Cardiac muscle cell (in vitro differentiated cells and primary cell): Measurements from ENCODE around the gene SCARB1. TPM values are rescaled to one million over a fixed set of nuclear protein-coding genes. Genes with fewer than 3 reads are reported as not detected.
A peak's percentile ranks its signal among the peaks of the same experiment; 100 is the strongest.

Experiments
- DNase-seq, 2 donors: peaks; one replicate each; pipeline versions ENCODE4 v3.0.0 to v3.0.0-alpha.2; 2010 to 2017; ENCODE audit warnings: low read depth in 1 of 2, low spot score in 1 of 2
- H3K27ac ChIP-seq: fragments of 200-600 bp; sonication (generic); 2 replicates; pipeline ENCODE4 v1.5.1; 2016
- H3K27me3 ChIP-seq: fragments of 200-600 bp; sonication (generic); 2 replicates; pipeline ENCODE4 v1.6.0; 2016; ENCODE audit warnings: control low read depth
- H3K36me3 ChIP-seq: fragments of 200-600 bp; sonication (generic); 2 replicates; pipeline ENCODE4 v1.5.1; 2016; ENCODE audit warnings: control low read depth
- H3K4me1 ChIP-seq: fragments of 200-600 bp; sonication (generic); 2 replicates; pipeline ENCODE4 v1.8.1; 2017; ENCODE audit warnings: low read depth, mild to moderate bottlenecking, mixed run types
- H3K4me3 ChIP-seq: fragments of 200-600 bp; sonication (generic); 2 replicates; pipeline ENCODE4 v1.5.1; 2016; ENCODE audit warnings: mild to moderate bottlenecking
- H3K9me3 ChIP-seq: fragments of 200-600 bp; sonication (generic); 2 replicates; pipeline ENCODE4 v1.5.1; 2017; ENCODE audit warnings: low read depth, mild to moderate bottlenecking, control low read depth
- polyA plus RNA-seq: library from polyadenylated mRNA; unstranded; fragments of >200 nt; fragmentation: Nextera tagmentation; extraction: Ambion mirVana; gene quantifications from 2 replicates; pipeline ENCODE4 v1.2.1, GENCODE V29; 2016
- total RNA-seq: library from RNA; depleted of rRNA; stranded (reverse); fragments of >200 nt; gene quantifications from 2 replicates; pipeline ENCODE4 v1.2.3, GENCODE V29; 2016
- TF ChIP-seq, protein P1 (sequence below): IDR thresholded peaks from 2 replicates; pipeline ENCODE4 v1.5.1; 2012; ENCODE audit warnings: low read depth, mild to moderate bottlenecking, low read length

The SCARB1 gene
- total and polyA plus RNA-seq, 2 experiments from 2014 or later, result 37.7 to 42.5 TPM

DNA sequence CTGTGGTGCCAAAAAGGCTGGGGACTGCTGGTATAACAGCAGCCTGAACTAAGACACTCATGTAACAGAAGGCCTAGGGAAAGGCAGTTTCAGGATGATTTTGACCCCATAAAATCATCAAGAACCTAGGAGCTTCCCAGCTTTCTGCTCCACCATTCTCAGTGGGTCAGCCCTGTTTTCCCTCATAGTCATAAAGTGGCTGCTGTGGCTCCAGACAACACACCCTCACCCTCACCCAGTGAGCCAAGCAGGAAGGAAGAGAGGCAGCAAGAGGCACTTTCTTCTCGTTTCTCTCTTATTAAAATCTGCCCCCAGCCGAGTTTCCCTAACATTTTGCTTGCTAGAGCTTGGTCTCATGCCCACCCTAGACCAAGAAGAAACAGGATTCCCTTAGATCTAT lies 131.8 kb downstream of the SCARB1 start:
- TF ChIP-seq, protein P1, sequence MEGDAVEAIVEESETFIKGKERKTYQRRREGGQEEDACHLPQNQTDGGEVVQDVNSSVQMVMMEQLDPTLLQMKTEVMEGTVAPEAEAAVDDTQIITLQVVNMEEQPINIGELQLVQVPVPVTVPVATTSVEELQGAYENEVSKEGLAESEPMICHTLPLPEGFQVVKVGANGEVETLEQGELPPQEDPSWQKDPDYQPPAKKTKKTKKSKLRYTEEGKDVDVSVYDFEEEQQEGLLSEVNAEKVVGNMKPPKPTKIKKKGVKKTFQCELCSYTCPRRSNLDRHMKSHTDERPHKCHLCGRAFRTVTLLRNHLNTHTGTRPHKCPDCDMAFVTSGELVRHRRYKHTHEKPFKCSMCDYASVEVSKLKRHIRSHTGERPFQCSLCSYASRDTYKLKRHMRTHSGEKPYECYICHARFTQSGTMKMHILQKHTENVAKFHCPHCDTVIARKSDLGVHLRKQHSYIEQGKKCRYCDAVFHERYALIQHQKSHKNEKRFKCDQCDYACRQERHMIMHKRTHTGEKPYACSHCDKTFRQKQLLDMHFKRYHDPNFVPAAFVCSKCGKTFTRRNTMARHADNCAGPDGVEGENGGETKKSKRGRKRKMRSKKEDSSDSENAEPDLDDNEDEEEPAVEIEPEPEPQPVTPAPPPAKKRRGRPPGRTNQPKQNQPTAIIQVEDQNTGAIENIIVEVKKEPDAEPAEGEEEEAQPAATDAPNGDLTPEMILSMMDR, result no peak
- Histone ChIP-seq H3K4me1 (peaks cover 7% of the 10 kb centered on the region), H3K27ac (peak overlapping the region; percentile 2), H3K27me3 (no peaks in the 10 kb centered on the region), H3K36me3 (no peaks in the 10 kb centered on the region), H3K4me3 (no peak overlapping the region), H3K9me3 (no peaks in the 10 kb centered on the region)
- DNase-seq, result no peak

DNA sequence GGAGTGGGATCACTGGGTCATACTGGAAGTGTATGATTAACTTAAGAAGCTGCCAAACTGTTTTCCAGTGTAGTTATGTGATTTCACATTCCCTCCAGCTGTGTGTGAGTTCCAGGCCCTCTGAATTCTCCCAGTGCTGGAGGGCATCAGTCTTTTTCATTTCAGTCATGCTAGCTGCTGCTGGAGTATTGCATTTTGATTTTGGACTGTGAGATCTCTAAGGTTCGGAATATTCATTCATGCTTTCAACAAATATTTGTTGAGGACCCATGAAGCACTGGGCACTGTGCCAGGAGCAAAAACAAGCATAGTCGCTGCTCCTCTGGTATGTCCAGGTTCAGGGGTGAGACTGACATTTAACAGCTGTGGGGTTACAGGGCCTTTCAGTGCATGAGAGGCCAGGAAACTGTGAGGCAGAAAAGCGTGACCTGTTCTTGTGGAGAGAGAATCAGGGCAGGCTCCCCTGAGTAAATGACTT lies 133.2 kb downstream of the SCARB1 start:
- Histone ChIP-seq H3K9me3 (no peaks in the 10 kb centered on the region), H3K4me1 (peaks cover 7% of the 10 kb centered on the region), H3K36me3 (no peaks in the 10 kb centered on the region), H3K4me3 (no peak overlapping the region), H3K27ac (peak overlapping the region; percentile 85), H3K27me3 (no peaks in the 10 kb centered on the region)
- TF ChIP-seq, protein P1, result no peak
- DNase-seq, result peak; percentile 80 to 91

DNA sequence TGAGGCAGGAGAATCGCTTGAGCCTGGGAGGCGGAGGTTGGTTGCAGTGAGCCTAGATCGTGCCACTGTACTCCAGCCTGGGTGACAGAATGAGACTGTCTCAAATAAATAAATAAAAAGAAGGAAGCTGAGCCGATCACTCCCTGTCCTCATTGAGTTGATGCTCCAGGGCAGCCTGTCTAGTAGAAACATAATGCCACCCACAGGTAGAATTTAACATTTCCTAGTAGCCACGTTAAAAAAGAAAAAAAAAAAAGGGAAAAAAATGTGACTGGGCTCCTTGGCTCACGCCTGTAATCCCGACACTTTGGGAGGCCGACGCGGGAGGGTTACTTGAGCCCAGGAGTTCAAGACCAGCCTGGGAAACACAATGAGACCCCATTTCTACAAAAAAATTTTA lies 135.7 kb downstream of the SCARB1 start:
- no peaks in the 10 kb centered on the region for H3K36me3 ChIP-seq
- no peak overlapping the region for H3K27ac ChIP-seq
- no peaks in the 10 kb centered on the region for H3K27me3 ChIP-seq
- peaks cover 7% of the 10 kb centered on the region for H3K4me1 ChIP-seq
- TF ChIP-seq, protein P1, result no peak
- H3K9me3 ChIP-seq, result no peaks in the 10 kb centered on the region
- H3K4me3 ChIP-seq, result no peak overlapping the region
- DNase-seq, result no peak

- no peaks in the 10 kb centered on the region for H3K36me3 ChIP-seq
- TF ChIP-seq, protein P1, result no peak
- H3K9me3 ChIP-seq, result no peaks in the 10 kb centered on the region
- no peak for DNase-seq
- no peaks in the 10 kb centered on the region for H3K27me3 ChIP-seq
- H3K4me3 ChIP-seq, result no peak overlapping the region
- peaks cover 3% of the 10 kb centered on the region for H3K4me1 ChIP-seq
- H3K27ac ChIP-seq, result no peak overlapping the region
Measured at GRCh38 chr12:124727264-124727800, 136.3 kb downstream of the SCARB1 start.

Other genes with a start within 250 kb of the SCARB1 start
- 831 and 1,139 TPM in 2 replicates for gene UBC, start 50.8 kb upstream of the SCARB1 start, total RNA-seq
- gene UBC, start 50.8 kb upstream of the SCARB1 start, polyA plus RNA-seq, result 897 and 1,281 TPM in 2 replicates
- 12.9 and 13.2 TPM in 2 replicates for gene DHX37, start 125.3 kb upstream of the SCARB1 start, total RNA-seq
- 4.8 and 6.0 TPM in 2 replicates for gene DHX37, start 125.3 kb upstream of the SCARB1 start, polyA plus RNA-seq
- 3.5 and 7.5 TPM in 2 replicates for gene BRI3BP, start 129.8 kb upstream of the SCARB1 start, total RNA-seq
- 2.5 and 4.3 TPM in 2 replicates for gene BRI3BP, start 129.8 kb upstream of the SCARB1 start, polyA plus RNA-seq
- 27.9 and 32.2 TPM in 2 replicates for gene AACS, start 201.6 kb upstream of the SCARB1 start, total RNA-seq
- 36.8 and 47.3 TPM in 2 replicates for gene AACS, start 201.6 kb upstream of the SCARB1 start, polyA plus RNA-seq